Measurements from ENCODE around the gene NHSL1.

Gene NHSL1

DNA sequence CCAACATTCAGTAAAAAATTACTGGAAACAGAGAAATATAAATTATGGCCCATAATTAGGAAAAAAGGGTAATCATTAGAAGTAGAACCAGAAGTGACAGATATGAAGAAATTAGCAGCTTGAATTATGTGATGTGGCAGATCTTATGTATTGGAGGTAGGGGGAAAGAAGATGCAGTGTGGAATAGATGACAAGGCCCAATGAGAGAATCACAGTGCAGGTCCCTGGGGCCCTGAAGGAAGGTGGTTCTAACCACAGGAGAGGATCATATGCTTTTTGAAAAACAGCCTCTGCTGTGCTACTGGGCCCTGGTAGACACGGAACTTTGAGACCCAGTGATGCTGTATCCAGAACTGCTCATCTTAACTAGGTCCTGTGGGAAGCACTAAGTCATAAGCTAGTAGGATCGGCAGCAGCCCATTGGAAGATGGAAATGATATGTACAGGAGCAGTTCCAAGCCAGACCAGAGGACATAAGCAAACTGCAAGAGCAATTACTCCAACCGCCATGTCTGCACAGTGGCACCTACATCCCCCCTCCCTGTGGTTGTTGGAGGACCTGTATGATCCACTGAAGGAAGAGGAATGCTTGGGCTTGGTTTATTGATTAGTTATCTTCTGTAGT lies 81.1 kb downstream of the NHSL1 start:
- in situ Hi-C loops (cut with MboI; ENCODE audit: low pct_unique_long_range_greater_than_20kb, low sequenced_read_pairs, unreplicated experiment): loop anchor here (25.0 kb wide), 1 partner anchor 344 kb away; the partner anchor contains the start of gene CCDC28A
- TF ChIP-seq, protein P1, sequence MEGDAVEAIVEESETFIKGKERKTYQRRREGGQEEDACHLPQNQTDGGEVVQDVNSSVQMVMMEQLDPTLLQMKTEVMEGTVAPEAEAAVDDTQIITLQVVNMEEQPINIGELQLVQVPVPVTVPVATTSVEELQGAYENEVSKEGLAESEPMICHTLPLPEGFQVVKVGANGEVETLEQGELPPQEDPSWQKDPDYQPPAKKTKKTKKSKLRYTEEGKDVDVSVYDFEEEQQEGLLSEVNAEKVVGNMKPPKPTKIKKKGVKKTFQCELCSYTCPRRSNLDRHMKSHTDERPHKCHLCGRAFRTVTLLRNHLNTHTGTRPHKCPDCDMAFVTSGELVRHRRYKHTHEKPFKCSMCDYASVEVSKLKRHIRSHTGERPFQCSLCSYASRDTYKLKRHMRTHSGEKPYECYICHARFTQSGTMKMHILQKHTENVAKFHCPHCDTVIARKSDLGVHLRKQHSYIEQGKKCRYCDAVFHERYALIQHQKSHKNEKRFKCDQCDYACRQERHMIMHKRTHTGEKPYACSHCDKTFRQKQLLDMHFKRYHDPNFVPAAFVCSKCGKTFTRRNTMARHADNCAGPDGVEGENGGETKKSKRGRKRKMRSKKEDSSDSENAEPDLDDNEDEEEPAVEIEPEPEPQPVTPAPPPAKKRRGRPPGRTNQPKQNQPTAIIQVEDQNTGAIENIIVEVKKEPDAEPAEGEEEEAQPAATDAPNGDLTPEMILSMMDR (IDR thresholded peaks at IDR 0.05; ENCODE audit: extremely low read depth, insufficient read depth, missing control alignments): no peak
- DNase-seq (ENCODE audit: low spot score): no peak

DNA sequence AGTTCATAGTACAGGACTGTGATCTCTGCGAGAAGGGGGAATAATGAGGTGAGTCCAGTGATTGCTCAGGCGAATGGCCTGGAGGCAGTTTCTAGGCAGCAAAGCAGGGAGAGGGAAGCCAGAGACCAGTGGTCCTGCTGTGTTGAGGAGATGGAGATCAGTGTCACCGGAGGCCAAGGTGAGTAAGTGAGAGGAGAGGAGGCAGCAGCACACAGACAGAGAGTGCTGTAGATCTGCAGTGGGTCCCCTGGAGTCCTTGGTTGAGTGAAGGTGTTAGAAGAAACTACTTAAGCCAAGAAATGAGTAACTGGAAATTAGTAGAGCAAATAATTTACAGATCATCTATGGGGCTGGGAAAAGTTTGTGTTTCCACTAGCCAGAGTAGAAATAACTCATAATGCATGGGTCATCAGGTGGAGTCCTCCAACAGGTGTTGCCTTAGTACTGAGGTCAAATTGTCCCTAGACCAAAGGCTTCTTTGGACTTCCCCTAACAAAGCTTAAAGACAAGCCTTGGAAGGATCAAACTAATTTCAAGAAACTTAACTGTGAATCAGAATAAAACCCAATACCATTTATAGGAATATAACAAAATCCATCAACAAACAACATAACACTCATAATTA lies 81.7 kb downstream of the NHSL1 start:
- TF ChIP-seq, protein P1 (IDR thresholded peaks at IDR 0.05; ENCODE audit: extremely low read depth, insufficient read depth, missing control alignments): no peak
- in situ Hi-C loops (cut with MboI; ENCODE audit: low pct_unique_long_range_greater_than_20kb, low sequenced_read_pairs, unreplicated experiment): loop anchor here (25.0 kb wide), 1 partner anchor 345 kb away; the partner anchor contains the start of gene CCDC28A
- DNase-seq (ENCODE audit: low spot score): no peak

DNA sequence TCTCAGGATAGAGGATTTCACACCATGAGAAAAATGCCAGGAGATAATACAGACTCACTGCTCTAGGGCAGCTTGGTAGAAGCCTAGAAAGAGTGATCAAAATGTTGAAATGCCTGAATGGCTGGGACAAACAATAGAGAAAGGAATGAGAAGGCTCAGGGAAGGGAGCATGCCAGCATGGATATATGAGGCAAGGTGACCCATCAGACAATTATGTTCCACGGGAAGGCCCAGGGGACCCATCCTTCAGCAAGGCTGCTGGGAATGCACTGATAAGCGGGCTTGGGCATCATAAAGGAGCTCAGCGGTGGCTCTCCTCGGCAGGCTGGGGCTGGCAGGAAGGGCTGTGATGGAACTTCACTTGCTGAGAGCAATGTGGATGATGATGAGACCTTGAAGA lies 83.1 kb downstream of the NHSL1 start:
- in situ Hi-C loops (cut with MboI; ENCODE audit: low pct_unique_long_range_greater_than_20kb, low sequenced_read_pairs, unreplicated experiment): loop anchor here (25.0 kb wide), 1 partner anchor 346 kb away; the partner anchor contains the start of gene CCDC28A
- TF ChIP-seq, protein P1 (IDR thresholded peaks at IDR 0.05; ENCODE audit: extremely low read depth, insufficient read depth, missing control alignments): no peak
- DNase-seq (ENCODE audit: low spot score): no peak

DNA sequence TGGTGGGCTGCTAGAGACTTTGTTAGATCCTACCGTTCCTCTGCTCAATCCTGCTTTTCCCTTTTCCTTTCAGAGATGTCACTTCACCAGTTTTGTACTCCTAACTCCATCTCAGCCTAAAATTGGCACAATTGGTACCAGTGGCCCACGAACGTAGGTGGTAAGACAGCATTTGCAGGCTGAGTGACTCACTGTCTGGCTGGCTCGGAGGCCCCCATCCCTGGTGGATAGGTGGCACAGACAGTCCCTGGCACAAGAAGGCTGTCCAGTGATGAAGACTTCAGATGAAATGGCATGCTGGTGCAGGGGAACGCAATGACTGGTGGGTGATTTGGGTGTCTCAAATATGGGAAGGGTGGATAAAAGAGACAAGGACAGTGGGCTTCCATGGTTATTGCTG lies 84.2 kb downstream of the NHSL1 start:
- TF ChIP-seq, protein P1 (IDR thresholded peaks at IDR 0.05; ENCODE audit: extremely low read depth, insufficient read depth, missing control alignments): no peak
- in situ Hi-C loops (cut with MboI; ENCODE audit: low pct_unique_long_range_greater_than_20kb, low sequenced_read_pairs, unreplicated experiment): loop anchor here (25.0 kb wide), 1 partner anchor 347 kb away; the partner anchor contains the start of gene CCDC28A

DNA sequence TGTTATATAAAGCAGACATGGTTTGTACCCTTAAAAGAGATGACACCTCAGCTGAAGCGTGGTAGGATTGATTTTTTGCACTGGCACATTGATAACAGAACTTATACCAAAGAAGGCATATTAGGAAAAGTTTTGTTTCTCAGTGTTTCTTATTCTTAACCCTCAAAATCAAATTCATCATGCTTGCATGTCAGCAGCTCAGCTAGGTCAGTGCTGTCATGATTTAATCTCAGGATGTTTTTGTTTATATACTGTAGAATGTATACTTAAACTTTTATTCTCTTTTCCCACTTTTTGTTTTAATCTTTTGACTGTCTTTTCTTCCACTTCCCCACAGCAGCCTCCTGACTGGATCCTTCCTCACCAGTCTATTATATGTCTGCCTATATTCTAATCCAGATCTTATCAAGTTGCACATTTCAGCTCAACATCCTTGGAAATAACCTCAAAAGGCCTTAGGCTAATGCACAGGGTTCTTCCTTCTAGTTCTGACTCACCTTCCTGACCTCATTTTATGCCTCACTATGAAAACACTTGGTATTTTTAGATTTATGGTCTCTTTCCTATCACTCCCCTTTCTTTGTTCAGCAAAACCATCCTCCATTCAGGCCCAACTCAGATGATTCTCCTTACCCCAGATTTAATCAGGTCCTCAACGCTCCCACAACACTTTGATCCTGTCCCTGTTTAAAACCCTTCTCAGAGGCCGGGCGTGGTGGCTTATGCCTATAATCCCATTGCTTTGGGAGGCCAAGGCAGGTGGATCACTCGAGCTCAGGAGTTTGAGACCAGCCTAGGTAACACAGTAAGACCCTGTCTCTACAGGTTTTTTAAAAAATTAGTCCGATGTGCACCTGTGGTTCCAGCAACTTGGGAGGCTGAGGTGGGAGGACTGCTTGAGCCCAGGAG lies 88.1 kb downstream of the NHSL1 start:
- peak; percentile 44 for DNase-seq (ENCODE audit: low spot score)
- in situ Hi-C loops (cut with MboI; ENCODE audit: low pct_unique_long_range_greater_than_20kb, low sequenced_read_pairs, unreplicated experiment): loop anchor here (25.0 kb wide), 1 partner anchor 351 kb away; the partner anchor contains the start of gene CCDC28A
- TF ChIP-seq, protein P1 (IDR thresholded peaks at IDR 0.05; ENCODE audit: extremely low read depth, insufficient read depth, missing control alignments): no peak

More for the DNA sequence above, 84.2 kb downstream of the NHSL1 start:
- no peak for DNase-seq (ENCODE audit: low spot score)

All from GM13977 (cell line).